ENCODE data around the gene EPB41L5.

DNA sequence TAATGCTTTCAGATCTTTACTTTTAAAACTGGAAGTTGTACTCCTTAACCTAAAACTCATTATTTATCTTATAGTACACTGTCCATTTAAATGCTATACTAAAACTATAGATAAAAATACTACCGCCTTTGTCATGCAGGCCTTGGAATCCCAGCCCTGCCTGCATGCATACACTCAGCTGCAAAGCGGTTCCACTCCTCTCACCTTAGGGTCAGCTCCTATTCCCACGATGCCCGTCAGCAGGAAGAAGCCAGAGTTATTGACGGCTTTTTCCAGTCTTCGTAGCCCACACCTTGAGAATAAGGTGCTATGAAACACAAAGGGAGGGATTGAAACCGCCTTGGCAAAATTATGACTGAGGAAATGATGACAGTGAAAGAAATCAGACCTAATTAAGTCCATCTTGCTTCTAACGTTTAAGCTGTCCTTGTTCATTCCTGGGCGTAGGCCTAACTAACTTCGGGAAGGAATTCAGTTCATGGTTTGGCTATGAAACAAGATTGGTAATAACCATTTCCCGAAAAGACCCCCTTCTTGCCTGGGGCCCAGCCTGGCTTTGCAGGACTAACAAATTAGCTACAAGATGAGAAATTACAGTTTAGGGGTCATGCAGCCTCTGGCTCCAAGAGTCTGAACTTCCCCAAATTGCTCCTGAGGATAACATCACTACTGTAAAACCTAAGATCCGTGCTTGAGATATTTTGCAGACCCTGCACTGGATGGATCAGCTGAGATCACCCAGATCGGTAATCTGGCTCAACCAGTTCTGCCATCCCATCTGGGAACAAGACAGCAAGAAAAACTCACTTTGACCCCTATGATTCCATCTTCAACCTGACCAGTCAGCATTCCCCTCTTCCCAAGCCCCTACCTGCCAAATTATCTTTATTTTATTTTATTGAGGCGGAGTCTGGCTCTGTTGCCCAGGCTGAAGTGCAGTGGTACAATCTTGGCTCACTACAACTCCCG lies 17.1 kb downstream of the EPB41L5 start:
- TF ChIP-seq, protein P1, sequence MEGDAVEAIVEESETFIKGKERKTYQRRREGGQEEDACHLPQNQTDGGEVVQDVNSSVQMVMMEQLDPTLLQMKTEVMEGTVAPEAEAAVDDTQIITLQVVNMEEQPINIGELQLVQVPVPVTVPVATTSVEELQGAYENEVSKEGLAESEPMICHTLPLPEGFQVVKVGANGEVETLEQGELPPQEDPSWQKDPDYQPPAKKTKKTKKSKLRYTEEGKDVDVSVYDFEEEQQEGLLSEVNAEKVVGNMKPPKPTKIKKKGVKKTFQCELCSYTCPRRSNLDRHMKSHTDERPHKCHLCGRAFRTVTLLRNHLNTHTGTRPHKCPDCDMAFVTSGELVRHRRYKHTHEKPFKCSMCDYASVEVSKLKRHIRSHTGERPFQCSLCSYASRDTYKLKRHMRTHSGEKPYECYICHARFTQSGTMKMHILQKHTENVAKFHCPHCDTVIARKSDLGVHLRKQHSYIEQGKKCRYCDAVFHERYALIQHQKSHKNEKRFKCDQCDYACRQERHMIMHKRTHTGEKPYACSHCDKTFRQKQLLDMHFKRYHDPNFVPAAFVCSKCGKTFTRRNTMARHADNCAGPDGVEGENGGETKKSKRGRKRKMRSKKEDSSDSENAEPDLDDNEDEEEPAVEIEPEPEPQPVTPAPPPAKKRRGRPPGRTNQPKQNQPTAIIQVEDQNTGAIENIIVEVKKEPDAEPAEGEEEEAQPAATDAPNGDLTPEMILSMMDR (IDR thresholded peaks at IDR 0.05): no peak
- TF ChIP-seq POLR2A (IDR thresholded peaks at IDR 0.05) (no peak), EP300 (IDR thresholded peaks at IDR 0.05) (no peak)

Data from sigmoid colon (tissue), 4 donors.